Coronary artery (tissue), 2 donors: ENCODE results near the gene PLOD2.

Experiments used
- DNase-seq: peaks from one replicate; pipeline ENCODE4 v3.0.0-alpha.2; 2017; ENCODE audit warnings: low spot score
- H3K27ac ChIP-seq, 2 donors: fragments of 200-600 bp; sonication (generic); one replicate each; pipeline ENCODE4 v1.5.1; 2016 to 2019
- H3K4me3 ChIP-seq: fragments of 200-600 bp; sonication (generic); 2 replicates; pipeline ENCODE4 v1.5.1; 2016; ENCODE audit warnings: mild to moderate bottlenecking, moderate library complexity
- CTCF ChIP-seq: fragments of 200-600 bp; sonication (generic); IDR thresholded peaks from one replicate; pipeline ENCODE4 v1.5.1; 2019; ENCODE audit warnings: antibody characterized with exemption

PLOD2 gene

GRCh38 chr3:146156666-146157314 lies 4.2 kb downstream of the PLOD2 start:
- no peak for DNase-seq
- TF ChIP-seq CTCF: no peak
- peak overlapping the region; percentile 85 for H3K4me3 ChIP-seq
- H3K27ac ChIP-seq: peak overlapping the region; percentile 96

GRCh38 chr3:146156095-146156494 lies 4.9 kb downstream of the PLOD2 start:
- no peak for TF ChIP-seq CTCF
- H3K4me3 ChIP-seq: peak overlapping the region; percentile 85
- DNase-seq: no peak
- H3K27ac ChIP-seq: peak overlapping the region; percentile 96

- no peak for DNase-seq
- H3K4me3 ChIP-seq: no peak overlapping the region
- H3K27ac ChIP-seq: peak overlapping the region; percentile 63 to 96
- TF ChIP-seq CTCF: no peak
These were observed 6.0 kb downstream of the PLOD2 start for GRCh38 chr3:146154995-146155394.

GRCh38 chr3:146154316-146154715 lies 6.7 kb downstream of the PLOD2 start:
- no peak for DNase-seq
- no peak for TF ChIP-seq CTCF
- Histone ChIP-seq H3K27ac (peak overlapping the region in 1 of 2 donors; percentile 96), H3K4me3 (no peak overlapping the region)

GRCh38 chr3:146153429-146153828 lies 7.6 kb downstream of the PLOD2 start:
- Histone ChIP-seq H3K27ac (peak overlapping the region; percentile 69 to 81), H3K4me3 (peak overlapping the region; percentile 34)
- no peak for TF ChIP-seq CTCF
- no peak for DNase-seq

- TF ChIP-seq CTCF: no peak
- DNase-seq: peak; percentile 74
- H3K4me3 ChIP-seq: peak overlapping the region; percentile 13
- H3K27ac ChIP-seq: peak overlapping the region; percentile 69 to 81
These were observed 8.2 kb downstream of the PLOD2 start for GRCh38 chr3:146152834-146153233.

GRCh38 chr3:146148468-146148931 lies 12.5 kb downstream of the PLOD2 start:
- no peak for DNase-seq
- no peak overlapping the region for H3K4me3 ChIP-seq
- peak; percentile 16 for TF ChIP-seq CTCF
- H3K27ac ChIP-seq: peak overlapping the region in 1 of 2 donors; percentile 20
